Dermis lymphatic vessel endothelial cell (primary cell): ENCODE results near the gene IRS4. TPM values are rescaled to one million over a fixed set of nuclear protein-coding genes. Genes with fewer than 3 reads are reported as not detected.

Experiments
- total RNA-seq: library from RNA; depleted of rRNA; stranded (reverse); fragments of >200 nt; gene quantifications from 2 replicates; pipeline ENCODE4 v1.2.1, GENCODE V29; 2014

Gene IRS4
- total RNA-seq = under 0.01 and 0.09 TPM in 2 replicates

DNA sequence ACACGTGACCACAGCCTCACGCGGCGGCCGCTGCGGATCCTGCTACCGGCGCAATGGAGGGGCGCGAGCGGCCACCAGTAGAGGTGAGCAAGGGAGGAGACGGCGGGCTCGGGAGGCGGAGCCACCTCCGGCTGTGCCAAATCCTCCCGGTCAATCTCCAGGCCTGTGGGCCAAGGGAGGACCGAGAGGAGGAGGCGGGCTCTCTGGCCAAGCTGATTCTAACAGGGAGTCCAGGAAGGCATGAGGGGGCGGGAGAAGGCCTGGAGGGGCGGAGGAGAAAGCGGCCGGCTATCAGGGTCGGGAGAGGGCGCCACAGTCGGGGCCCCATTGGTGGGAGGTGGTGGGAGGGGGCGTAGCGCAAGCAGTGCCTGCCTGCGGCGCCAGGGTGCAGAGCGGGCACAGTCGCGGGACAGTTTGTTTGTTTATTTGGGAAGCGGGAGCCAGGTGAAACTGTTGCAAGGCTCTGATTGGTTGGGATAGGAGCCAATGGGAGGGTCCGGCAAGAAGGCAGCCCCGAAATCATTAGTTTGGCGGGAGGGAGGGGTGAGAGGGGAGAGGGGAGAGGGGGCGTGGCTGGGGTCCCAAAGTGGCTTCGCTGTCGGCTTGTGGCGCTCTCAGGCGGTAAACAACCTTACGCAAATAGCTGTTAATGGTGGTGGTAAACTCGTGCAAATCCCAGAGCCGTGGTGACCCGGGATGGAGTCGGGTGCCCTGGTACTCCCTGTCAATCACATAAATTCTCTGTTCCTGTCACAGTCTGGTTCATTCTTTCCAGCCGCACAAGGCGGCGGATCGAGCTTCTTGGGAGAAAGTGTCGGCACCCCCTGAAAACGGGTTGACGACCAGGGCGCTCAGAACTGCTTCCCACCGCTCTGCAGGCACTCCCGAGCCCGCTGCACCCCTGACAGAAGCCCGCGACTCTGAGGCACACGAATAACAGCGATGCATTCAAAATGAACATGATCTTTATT lies at the start of gene IRS4:
Gene IRS4 (minus strand): TSS at position 55 of the 971 bp plus-strand sequence.

